HG03439 (cell line): ENCODE measurements around the gene ZFP36.

Source experiments
- ATAC-seq: cut with Tn5 transposase; IDR thresholded peaks from one replicate; pipeline ENCODE4 v1.9.1; 2021; ENCODE audit warnings: mild to moderate bottlenecking, moderate library complexity; ENCODE audit not compliant: unreplicated experiment

ZFP36 gene

DNA sequence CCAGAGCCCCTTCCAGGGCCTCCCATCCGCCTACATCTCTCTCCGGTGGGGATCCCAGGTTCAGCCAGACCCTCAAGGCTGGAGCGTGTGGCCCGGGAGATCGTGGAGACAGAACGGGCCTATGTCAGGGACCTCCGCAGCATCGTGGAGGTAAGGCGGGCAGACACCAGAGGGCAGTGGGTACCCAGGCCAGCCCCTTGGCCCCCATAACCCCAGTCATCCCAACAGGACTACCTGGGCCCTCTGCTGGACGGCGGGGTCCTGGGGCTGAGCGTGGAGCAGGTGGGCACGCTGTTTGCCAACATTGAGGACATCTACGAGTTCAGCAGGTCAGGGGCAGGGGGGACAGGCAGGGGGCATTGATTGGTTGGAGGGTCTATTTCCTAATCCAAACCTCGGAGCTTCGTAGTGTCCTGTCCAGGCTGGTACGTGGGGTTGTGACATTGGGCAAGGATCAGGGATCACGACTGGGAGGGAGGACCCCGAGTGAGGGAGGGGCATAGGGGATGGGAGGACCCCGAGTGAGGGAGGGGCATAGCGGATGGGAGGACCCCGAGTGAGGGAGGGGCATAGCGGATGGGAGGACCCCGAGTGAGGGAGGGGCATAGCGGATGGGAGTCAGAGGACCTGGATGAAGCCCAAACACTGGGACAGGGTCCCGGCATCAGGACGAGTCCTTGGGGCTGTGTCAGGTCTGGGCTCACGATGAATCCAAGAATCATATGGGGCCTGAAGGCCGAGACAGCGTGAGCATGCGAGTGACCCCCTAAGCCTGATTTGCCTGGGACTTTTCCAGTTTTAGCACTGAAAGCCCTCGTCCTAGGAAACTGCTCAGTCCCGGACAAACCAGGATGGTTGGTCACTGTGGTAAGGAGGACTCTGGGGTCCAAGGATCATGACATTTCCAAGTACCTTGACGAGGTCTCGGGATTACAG lies 8.7 kb downstream of the ZFP36 start:
- no peak for ATAC-seq

DNA sequence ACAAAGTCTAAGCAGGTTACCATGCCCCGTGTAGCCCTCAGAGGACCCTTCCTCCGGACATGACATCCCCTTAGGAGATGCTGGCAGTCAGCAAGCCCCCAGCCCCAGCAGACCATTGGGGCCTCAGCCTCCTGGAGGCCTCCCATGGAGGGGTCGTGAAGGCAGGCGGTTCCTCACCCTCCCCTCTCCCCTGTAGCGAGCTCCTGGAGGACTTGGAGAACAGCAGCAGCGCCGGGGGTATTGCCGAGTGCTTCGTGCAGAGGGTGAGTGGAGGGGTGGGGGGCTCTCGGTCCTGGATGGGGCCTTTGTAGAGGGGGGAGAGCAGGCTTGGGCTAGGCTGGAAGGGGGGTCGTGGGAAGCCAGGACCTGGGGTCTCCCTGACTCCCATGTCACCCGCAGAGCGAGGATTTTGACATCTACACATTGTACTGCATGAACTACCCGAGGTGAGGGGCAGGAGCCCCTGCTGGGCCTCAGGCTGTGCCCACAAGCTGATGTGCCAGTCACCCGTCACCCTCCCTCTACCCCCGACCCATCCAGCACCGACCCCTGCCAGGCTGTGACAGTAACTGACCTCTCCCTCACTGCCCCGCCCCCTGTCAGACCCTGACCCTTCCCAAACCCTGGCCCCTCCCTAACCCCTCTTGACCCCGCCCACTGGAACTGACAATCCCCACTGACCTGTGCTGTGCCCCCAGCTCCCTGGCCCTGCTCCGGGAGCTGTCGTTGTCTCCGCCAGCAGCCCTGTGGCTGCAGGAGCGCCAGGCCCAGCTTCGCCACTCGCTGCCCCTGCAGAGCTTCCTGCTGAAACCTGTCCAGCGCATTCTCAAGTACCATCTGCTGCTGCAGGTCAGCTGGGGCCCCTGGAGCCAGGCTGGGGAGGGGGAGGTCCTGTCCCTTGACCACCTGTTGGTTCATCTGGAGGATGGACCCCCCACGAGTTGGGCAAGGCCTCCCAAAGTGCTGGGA lies 9.8 kb downstream of the ZFP36 start:
- no peak for ATAC-seq

DNA sequence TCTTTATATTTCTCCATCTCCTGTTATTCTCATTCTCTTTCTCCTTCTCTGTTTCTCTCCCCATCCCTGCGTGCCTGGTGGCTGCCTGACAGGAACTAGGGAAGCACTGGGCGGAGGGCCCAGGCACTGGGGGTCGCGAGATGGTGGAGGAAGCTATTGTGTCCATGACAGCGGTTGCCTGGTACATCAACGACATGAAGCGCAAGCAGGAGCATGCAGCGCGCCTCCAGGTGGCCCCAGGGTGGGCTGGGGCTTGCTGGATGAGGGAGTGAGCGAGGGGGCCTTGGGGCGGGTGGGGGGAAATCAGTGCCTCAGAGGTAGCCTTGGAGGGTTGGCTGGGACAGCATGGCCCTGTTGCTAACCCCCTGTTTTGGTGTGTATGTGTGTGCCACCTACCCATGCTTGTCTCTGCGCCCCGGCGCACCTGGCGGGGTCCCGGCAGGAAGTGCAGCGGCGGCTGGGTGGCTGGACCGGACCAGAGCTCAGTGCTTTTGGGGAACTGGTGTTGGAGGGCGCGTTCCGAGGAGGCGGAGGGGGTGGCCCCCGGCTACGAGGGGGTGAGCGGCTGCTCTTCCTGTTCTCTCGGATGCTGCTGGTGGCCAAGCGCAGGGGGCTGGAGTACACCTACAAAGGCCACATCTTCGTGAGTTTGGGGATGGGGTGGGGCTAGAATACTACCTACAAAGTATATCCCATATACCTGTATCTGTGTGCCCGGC lies 11.0 kb downstream of the ZFP36 start:
- no peak for ATAC-seq

DNA sequence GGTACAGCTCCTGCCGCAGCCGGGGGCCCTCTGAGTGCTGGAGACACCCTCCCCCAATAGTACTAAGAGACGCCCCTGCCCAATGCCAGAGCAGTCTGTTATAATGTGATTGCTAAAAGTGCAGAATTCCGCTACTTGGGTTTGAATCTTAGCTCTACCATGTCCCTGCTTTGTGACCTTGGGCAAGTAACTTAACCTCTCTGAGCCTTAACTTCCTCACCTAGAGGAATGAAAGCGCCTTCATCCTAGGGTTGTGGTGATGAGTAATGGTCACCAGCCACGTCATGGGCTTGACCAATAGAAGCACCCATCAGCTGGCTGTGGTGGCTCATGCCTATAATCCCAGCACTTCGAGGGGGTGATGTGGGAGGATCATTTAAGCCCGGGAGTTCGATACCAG lies 12.4 kb downstream of the ZFP36 start:
- ATAC-seq, result no peak

DNA sequence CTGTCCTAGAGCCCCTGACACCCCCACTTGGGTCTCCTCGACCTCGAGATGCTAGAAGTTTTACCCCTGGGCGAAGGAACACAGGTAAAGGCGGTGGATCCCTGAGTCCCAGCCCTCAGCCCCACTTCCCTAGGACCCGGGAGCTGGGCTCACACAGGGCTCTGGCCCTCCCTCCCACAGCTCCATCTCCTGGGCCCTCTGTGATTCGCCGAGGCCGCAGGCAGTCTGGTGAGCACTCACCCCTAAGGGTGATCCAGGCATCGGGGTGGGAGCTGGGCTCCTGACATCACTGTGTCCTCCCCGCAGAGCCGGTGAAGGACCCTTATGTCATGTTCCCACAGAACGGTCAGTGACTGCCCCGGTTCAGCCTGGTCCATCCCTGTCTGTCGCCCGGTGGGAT lies 14.1 kb downstream of the ZFP36 start:
- ATAC-seq, result no peak

DNA sequence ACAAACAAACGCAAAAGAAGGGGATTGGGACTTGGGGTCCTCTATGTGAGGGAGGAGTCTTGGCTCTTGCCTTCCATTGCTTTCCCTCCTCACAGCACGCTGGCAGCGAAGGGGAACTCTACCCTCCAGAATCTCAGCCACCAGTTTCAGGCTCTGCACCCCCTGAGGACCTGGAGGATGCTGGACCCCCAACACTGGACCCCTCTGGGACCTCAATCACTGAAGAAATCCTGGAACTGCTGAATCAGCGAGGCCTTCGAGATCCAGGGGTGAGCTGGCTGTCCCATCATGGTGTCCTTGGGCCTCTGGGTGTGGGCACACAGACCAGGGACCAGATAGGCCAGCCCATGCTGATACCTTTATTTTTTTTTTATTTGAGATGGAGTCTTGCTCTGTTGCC lies 15.4 kb downstream of the ZFP36 start:
- ATAC-seq, result no peak

DNA sequence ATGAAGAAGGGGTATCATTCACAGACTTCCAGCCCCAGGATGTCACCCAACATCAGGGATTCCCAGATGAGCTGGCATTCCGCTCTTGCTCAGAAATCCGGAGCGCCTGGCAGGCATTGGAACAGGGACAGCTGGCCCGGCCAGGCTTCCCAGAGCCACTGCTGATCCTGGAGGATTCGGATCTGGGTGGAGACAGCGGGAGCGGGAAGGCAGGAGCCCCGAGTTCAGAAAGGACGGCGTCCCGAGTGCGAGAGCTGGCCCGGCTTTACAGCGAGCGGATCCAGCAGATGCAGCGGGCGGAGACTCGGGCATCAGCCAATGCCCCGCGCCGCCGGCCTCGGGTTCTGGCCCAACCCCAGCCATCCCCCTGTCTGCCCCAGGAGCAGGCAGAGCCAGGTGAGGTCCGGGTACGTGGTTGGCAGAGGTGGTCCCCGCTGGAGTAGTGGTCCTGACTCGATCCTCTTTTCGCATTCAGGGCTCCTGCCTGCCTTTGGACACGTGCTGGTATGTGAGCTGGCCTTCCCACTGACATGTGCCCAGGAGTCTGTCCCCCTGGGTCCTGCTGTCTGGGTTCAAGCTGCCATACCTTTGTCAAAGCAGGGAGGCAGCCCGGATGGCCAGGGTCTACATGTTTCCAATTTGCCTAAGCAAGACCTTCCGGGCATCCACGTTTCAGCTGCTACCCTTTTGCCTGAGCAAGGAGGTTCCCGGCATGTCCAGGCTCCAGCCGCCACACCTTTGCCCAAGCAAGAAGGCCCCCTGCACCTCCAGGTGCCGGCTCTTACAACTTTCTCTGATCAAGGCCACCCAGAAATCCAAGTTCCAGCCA lies 16.8 kb downstream of the ZFP36 start:
- no peak for ATAC-seq

DNA sequence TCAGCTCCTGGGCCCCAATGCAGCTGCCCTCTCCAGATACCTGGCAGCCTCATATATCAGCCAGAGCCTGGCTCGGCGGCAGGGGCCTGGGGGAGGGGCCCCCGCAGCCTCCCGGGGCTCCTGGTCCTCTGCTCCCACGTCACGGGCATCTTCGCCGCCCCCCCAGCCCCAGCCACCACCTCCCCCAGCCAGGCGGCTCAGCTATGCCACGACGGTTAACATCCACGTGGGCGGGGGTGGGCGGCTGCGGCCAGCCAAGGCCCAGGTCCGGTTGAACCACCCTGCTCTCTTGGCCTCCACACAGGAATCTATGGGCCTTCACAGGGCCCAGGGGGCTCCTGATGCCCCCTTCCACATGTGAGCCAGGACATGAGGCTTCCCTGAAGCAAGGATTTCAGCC lies 18.3 kb downstream of the ZFP36 start:
- no peak for ATAC-seq

DNA sequence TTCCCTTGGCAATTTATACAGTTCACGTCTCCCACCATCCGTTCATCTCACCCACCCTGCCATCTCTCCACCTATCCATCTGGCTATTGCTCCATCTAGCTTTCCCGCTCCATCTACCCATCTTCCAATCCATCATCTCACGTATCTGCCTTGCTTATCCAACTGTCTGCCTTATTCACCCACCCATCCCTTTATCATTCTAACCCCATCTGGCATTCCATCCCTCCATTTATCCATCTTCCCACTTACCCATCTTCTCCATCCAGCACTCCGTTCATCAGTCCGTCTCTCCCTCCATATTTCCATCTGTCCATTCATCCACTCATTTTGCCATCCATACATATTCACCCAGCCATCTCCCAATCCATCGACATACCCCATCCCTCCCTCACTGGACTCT lies 19.1 kb downstream of the ZFP36 start:
- ATAC-seq, result no peak

DNA sequence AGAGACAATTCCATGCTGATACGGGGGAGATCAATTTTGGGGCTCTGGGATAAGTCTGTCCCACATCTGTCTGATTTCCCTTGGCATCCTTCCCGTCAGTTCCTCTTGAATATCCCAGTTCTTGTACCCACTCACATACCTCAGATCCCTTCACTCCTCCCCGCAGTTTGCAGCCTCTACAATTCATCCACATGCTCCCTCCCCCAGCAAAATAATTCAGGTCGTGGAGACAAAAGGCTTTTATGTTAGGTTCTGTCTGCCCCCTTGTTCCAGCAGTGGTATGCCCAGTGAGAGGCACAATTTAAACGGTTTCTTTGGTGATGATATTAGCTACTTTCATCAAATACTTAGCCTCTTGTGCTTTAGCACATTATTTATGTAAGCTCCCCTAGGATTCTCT lies 19.5 kb downstream of the ZFP36 start:
- no peak for ATAC-seq

DNA sequence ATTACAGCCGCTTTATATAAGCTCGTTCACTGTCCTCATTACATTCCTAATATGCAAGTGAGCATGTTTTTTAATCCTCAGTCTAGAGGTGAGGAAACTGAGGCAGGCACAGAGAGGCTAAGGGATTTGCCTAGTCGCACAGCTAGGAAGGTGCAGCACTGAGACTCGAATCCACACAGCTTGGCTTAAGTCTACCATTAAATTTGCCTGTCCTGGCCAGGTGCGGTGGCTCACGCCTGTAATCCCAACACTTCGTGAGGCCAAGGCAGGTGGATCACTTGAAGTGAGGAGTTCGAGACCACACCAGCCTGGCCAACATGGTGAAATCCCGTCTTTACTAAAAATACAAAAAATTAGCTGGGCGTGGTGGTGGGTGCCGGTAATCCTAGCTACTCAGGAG lies 21.1 kb downstream of the ZFP36 start:
- ATAC-seq, result no peak

DNA sequence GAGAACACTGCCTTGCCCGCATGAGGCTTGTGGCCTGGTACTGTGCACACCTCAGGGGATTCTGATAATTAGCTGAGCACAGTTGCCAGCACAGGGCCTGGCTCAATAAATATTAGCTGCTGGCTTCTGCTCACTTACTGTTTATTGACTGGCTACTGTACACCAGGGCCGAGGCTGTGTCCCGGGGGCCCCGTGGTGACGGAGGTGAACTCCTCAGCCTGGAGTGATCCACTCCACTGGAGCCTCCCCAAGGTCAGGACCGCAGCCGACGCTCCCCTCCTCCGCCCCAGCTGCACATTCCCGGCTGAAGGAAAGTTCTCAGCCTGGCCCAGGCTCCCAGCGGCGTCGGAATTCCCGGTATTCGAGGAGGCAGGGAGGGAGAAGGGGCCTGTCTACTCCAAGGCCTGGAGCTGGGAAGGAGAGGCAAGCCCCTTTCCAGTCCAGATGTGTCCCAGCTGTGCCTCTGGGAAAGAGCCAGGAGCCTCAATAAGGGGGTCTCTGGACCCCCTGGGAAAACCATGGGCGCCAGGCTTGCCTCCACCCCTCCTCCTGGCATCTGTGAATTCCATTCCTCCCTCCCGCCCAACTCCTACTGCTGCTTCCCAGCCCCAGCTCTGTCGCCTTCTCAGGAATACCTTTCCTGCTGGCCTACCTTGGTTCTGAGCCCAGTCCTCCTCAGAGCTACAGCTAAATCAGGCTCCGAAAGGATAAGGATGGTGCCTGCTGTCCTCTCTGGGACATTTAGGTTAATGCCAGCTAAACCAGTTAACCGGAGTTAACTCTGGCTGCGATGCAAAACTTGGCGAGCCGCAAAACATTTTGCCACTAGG lies 21.9 kb downstream of the ZFP36 start:
- no peak for ATAC-seq

DNA sequence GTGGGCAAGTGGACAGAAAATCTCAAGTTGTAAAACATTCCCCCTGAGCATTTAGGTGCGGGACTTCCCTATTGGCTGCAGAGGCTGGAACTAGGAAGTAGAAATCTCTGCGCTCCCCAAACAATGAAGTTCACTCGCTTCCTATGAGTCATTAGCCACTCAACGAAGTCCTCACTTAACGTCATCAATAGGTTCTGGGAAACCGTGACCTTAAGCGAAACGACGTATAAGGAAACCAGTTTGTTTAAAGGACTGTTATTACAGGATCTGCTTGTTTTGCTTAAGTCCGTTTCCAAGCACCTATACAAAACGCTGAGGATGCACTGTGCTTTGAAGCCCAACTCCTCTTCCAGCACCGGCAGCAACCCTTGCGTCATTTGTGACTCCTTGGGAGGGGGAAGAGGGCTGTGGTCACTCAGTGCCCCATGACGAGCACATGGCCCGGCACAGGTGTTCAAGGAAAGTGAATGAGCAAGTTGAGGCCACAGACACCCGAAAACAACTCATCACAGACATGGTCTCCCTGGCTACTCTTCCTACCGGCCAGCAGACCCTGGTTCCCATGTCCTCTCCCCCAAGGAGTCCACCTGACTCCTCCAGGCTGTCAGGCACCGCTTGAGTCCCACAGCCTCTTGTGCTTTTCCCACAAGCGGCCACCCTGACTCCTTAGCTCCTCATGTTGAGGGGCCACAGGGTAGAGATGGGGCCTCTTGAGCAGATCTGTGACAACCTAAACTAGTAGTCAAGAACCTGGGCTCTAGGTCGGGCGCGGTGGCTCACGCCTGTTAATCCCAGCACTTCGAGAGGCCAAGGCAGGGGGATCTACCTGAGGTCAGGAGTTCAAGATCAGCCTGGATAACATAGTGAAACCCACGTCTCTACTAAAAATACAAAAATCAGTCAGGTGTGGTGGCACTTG lies 24.3 kb downstream of the ZFP36 start:
- peak; percentile 45 for ATAC-seq

DNA sequence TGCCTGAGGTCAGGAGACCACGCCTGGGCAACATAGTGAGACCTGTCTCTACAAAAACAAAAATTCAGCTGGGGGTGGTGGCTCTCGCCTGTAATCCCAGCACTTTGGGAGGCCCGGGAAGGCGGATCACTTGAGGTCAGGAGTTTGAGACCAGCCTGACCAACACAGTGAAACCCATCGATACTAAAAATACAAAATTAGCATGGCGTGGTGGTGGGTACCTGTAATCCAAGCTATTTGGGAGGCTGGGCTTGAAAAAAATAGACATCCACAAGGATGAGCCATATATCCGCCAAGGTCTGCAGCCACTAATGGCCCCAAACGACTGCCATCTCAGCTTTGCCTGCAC lies 26.0 kb downstream of the ZFP36 start:
- no peak for ATAC-seq

DNA sequence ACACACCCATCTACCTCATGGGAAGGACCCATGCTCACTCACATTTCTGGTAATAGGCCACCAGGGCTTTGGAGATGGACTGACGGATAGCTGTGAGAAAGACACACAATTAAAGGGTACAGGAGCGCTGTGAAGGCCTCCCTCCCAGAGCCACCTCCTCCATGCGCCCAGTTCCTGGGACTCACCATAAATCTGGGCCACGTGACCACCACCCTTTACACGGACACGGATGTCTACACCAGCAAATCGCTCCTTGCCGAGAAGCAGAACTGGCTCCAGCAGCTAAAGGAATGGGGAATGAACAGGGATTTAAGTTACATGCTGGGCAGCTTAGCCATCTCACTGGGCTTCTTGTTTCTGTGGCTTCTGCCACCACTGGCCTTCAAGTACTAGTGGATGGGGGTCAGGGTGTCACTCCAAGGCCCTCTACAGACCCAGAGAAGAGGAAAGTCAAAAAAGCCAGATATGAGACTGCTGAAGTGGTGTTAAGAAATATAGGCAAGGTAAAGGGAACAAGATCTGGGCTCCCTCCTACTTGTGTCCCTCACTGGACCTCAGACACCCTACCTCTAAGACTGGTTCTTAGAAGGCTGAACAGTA lies 26.9 kb downstream of the ZFP36 start:
- no peak for ATAC-seq

DNA sequence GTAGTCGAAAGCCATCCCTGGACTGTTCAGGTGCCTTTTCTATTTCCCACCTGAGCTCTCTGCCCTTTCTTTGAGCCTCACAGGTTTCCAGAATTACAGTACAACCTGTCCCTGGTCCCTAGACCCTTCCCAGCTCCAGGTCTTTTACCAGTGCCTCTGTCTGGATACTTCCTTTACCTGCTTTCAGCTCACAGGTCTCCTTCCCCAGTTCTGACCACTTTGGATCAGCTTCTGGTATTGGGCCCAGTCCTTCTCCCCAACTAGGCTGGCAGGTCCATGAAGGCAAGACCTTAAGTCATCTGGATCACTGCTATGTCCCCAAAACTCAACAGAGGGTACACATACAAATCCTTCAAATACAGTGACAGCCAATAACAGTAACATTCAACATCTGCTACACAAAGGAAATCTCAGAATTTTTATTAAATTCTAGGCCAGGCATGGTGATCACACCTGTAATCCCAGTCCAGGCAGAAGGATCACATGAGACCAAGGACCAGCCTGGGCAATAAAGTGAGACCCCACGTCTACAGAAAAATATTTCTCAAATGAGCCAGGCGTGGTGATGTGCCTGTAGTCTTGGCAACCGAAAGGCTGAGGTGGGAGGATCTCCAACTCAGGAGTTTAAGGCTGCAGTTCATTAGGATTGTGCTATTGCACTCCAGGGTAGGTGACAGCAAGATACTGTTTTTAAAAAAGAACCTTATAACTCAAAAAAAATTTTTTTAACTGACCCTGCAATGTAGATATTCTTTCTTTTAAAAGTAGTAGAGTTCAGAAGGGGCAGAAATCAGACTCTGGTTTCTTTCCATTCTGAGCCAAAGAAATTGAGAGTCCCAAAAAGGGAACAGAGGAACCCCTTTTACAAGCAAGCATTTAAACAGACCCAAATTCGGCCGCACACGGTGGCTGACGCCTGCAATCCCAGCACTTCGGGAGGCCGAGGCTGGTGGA lies 27.8 kb downstream of the ZFP36 start:
- ATAC-seq, result no peak
